ENCODE results near the gene TMCC2. TPM values are rescaled to one million over a fixed set of nuclear protein-coding genes. Genes with fewer than 3 reads are reported as not detected.

TMCC2 gene
- total RNA-seq, 4 donors from 2014 or later = 3.1 to 8.9 (median 5.5) TPM

DNA sequence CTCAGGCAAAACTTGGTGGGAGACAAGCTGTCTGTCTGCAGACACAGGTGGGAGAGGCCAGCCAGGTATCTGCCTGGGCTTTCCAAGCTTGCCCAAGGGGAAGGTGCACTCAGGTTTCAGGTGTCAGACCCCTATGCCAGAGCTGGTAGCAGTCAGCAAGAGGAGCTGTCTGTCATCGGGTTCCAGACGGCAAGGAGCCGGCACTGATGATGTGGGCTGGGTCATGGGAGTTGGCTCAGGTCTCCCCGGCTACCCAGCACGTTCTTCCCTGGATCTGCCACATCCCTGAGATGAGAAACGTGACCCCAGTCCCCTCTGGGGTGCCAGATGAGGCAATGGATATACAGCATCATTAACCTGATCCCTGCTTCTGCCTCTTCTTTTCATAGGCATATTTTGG is 23.0 kb downstream of the TMCC2 start:
- ATAC-seq = no peak
- TF ChIP-seq EP300 (IDR thresholded peaks at IDR 0.05) (no peak), POLR2AphosphoS5 (IDR thresholded peaks at IDR 0.05) (no peak), POLR2A (IDR thresholded peaks at IDR 0.05) (no peak)
- TF ChIP-seq, protein P1, sequence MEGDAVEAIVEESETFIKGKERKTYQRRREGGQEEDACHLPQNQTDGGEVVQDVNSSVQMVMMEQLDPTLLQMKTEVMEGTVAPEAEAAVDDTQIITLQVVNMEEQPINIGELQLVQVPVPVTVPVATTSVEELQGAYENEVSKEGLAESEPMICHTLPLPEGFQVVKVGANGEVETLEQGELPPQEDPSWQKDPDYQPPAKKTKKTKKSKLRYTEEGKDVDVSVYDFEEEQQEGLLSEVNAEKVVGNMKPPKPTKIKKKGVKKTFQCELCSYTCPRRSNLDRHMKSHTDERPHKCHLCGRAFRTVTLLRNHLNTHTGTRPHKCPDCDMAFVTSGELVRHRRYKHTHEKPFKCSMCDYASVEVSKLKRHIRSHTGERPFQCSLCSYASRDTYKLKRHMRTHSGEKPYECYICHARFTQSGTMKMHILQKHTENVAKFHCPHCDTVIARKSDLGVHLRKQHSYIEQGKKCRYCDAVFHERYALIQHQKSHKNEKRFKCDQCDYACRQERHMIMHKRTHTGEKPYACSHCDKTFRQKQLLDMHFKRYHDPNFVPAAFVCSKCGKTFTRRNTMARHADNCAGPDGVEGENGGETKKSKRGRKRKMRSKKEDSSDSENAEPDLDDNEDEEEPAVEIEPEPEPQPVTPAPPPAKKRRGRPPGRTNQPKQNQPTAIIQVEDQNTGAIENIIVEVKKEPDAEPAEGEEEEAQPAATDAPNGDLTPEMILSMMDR (IDR thresholded peaks at IDR 0.05) = no peak
- peaks cover 3 to 68% (median 31%) of the 10 kb centered on the region in 3 donors for H3K4me1 ChIP-seq
- H3K9me3 ChIP-seq = no peaks in the 10 kb centered on the region
- H3K27me3 ChIP-seq = no peaks in the 10 kb centered on the region
- peak overlapping the region in 2 of 4 donors; percentile 35 to 51 for H3K27ac ChIP-seq
- no CpG with 5 or more reads among the region's 6 CpGs for WGBS, 2 donors (ENCODE audit: low coverage in 1 of 2)
- H3K4me3 ChIP-seq = no peak overlapping the region
- H3K36me3 ChIP-seq = no peaks in the 10 kb centered on the region

- ATAC-seq = no peak
- Histone ChIP-seq H3K36me3 (no peaks in the 10 kb centered on the region), H3K27me3 (no peaks in the 10 kb centered on the region), H3K9me3 (no peaks in the 10 kb centered on the region), H3K4me1 (peaks cover 3 to 72% (median 37%) of the 10 kb centered on the region in 3 donors), H3K27ac (peak overlapping the region in 3 of 4 donors; percentile 35 to 51 (median 42)), H3K4me3 (no peak overlapping the region)
- WGBS, 2 donors (ENCODE audit: low coverage in 1 of 2) = 47 to 66% methylated on average over 3 to 5 of the region's 5 CpGs
- TF ChIP-seq POLR2A (IDR thresholded peaks at IDR 0.05) (no peak), EP300 (IDR thresholded peaks at IDR 0.05) (no peak), POLR2AphosphoS5 (IDR thresholded peaks at IDR 0.05) (peak; percentile 72)
- TF ChIP-seq, protein P1 (IDR thresholded peaks at IDR 0.05) = no peak
Observed at GRCh38 chr1:205251576-205251975, 23.8 kb downstream of the TMCC2 start.

DNA sequence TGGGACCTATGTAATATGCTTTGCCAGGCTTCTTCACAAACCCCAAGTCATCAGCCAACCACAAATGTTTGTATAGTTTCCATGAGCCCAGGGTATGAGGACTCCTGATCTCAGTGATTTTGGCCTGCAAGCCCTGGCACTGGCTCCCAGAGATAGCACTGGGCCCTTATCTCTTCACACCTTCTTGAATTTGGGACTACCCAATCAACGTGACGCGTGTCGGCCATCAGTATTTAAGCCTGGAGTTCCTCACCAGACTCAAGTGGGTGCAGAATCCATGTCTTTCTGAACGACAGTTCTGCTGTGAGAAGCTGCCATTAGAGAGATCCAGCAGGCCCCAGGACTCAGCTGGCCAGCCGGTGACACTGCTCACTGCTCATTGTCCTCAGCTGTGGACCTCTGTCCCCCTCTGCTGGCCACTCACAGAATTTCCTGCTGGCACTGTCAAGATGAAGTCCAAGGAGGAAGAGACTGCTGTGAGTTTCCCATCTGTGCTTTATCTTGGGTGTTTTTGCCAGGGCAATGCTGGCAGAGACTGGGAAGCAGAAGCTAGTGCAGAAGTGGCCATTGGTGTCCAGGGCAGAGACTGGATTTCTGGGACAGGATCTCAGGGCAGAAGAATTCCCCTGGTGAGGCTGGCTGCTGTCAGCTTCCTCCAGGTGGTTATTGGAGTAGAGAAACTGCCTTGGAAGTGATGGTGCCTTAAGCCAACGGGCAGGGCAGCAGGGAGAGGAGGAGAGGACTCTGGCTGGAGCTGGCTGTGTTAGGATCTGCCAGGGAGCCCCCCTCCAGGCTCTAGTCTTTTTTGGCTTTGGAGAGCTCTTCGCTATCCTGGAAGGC is 28.4 kb downstream of the TMCC2 start:
- peak overlapping the region in 1 of 4 donors; percentile 40 for H3K27ac ChIP-seq
- H3K36me3 ChIP-seq = peaks cover 0 to 4% of the 10 kb centered on the region in 2 donors
- H3K9me3 ChIP-seq = no peaks in the 10 kb centered on the region
- peak; percentile 88 for ATAC-seq
- no peak overlapping the region for H3K4me3 ChIP-seq
- WGBS, 2 donors (ENCODE audit: low coverage in 1 of 2) = 0 to 50% methylated on average over 1 to 2 of the region's 8 CpGs
- no peaks in the 10 kb centered on the region for H3K27me3 ChIP-seq
- H3K4me1 ChIP-seq = peaks cover 0 to 53% (median 10%) of the 10 kb centered on the region in 3 donors
- TF ChIP-seq EP300 (IDR thresholded peaks at IDR 0.05) = no peak
- TF ChIP-seq POLR2AphosphoS5 (IDR thresholded peaks at IDR 0.05) = no peak
- no peak for TF ChIP-seq POLR2A (IDR thresholded peaks at IDR 0.05)
- TF ChIP-seq, protein P1 (IDR thresholded peaks at IDR 0.05) = peak in 3 of 4 experiments; percentile 98 to 99 (median 99)

DNA sequence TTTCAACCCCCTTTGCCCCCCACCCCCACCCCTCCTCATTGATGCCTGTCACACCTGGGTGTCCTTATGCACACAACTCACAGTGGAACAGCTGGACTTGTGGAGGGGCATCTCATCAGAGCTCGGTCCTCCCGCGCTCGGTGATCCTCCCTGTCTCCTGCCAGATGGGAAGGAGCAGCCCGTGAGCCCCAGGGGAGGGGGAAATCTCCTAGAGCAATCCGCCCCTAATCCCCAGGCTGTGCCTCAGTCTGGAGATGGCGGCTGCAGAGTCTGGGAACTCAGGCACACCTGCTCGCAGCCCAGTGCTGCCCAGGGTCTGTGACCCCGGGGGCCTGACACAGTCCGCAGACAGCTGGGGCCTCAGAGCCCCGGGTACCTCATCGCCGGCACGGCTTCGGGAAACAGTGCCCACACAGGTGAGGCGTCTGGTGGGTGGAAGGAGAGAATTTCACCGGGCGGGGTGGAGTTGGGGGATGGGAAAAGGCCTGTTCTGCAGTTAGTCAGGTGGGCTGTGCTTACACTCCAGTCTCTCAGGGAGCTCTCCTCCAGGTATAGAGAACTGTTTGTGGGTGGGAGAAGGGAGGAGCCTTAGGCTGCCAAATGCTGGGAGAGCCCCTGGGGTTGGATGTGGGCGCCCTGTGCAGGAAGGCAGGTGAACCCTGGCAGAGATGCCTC is 29.3 kb downstream of the TMCC2 start:
- H3K9me3 ChIP-seq = no peaks in the 10 kb centered on the region
- H3K4me3 ChIP-seq = no peak overlapping the region
- no peaks in the 10 kb centered on the region for H3K27me3 ChIP-seq
- no peak overlapping the region for H3K27ac ChIP-seq
- H3K36me3 ChIP-seq = peaks cover 0 to 4% of the 10 kb centered on the region in 2 donors
- WGBS, 2 donors (ENCODE audit: low coverage in 1 of 2) = no CpG with 5 or more reads among the region's 19 CpGs
- H3K4me1 ChIP-seq = peaks cover 0 to 47% (median 12%) of the 10 kb centered on the region in 3 donors
- TF ChIP-seq POLR2A (IDR thresholded peaks at IDR 0.05) (no peak), POLR2AphosphoS5 (IDR thresholded peaks at IDR 0.05) (no peak), EP300 (IDR thresholded peaks at IDR 0.05) (no peak)
- TF ChIP-seq, protein P1 (IDR thresholded peaks at IDR 0.05) = no peak
- ATAC-seq = no peak
